H1 (cell line): ENCODE measurements around the gene C1QL1. TPM values are rescaled to one million over a fixed set of nuclear protein-coding genes. Genes with fewer than 3 reads are reported as not detected.
A peak's percentile ranks its signal among the peaks of the same experiment; 100 is the strongest.

ENCODE experiments used
- CTCF ChIA-PET: fragments of 300-600 bp; sonication (Branson Sonifier 250); formaldehyde crosslinking; loops from one replicate; lab custom pipeline; 2021; ENCODE audit not compliant: partially characterized antibody; lab: Charles Lee
- POLR2A ChIA-PET: fragments of 300-600 bp; sonication (Branson Sonifier 250); formaldehyde crosslinking; loops from one replicate; lab custom pipeline; 2021; ENCODE audit warnings: inconsistent platforms; ENCODE audit not compliant: partially characterized antibody; lab: Charles Lee
- DNase-seq, 2 experiments: peaks; one replicate each; pipeline versions ENCODE4 v3.0.0 to v3.0.0-alpha.2; 2010 to 2022; ENCODE audit warnings: low spot score in 2 of 2, low read depth in 1 of 2, mixed read lengths in 1 of 2
- FAIRE-seq: peaks from 2 replicates; lab custom pipeline; 2011; peaks lifted over from hg19 to GRCh38; lab: Jason Lieb, UNC
- H2AFZ ChIP-seq: 2 replicates; pipeline ENCODE4 v1.8.1; 2012; ENCODE audit warnings: low read length, inconsistent platforms
- H2AK5ac ChIP-seq: 2 replicates; pipeline ENCODE4 v1.6.1; 2013; ENCODE audit warnings: low read depth, low read length
- H2BK120ac ChIP-seq: replicated peaks from 2 replicates; pipeline ENCODE3; 2013; ENCODE audit warnings: low read depth, low read length, inconsistent platforms
- H2BK12ac ChIP-seq: 2 replicates; pipeline ENCODE4 v1.6.1; 2013; ENCODE audit warnings: low read depth, low read length
- H2BK15ac ChIP-seq: 2 replicates; pipeline ENCODE4 v1.6.1; 2013; ENCODE audit warnings: low read length
- H2BK20ac ChIP-seq: 2 replicates; pipeline ENCODE4 v1.6.1; 2013; ENCODE audit warnings: low read length
- H2BK5ac ChIP-seq: 2 replicates; pipeline ENCODE4 v1.6.1; 2013; ENCODE audit warnings: low read depth, low read length
- H3K14ac ChIP-seq: 2 replicates; pipeline ENCODE4 v1.6.1; 2013; ENCODE audit warnings: inconsistent platforms; ENCODE audit not compliant: insufficient read length
- H3K18ac ChIP-seq: 2 replicates; pipeline ENCODE4 v1.6.1; 2013; ENCODE audit warnings: low read length; ENCODE audit errors: extremely low read depth
- H3K23ac ChIP-seq: 2 replicates; pipeline ENCODE4 v1.6.1; 2013; ENCODE audit warnings: inconsistent platforms; ENCODE audit not compliant: insufficient read length
- H3K23me2 ChIP-seq: 2 replicates; pipeline ENCODE4 v1.6.1; 2013; ENCODE audit warnings: low read depth, low read length
- H3K27ac ChIP-seq: 2 replicates; pipeline ENCODE4 v1.6.1; 2011; ENCODE audit warnings: low read depth, low read length, inconsistent platforms
- H3K27me3 ChIP-seq, 4 experiments: replicated peaks in 1 of 4; 1 replicate in 1 of 4; 2 replicates in 3 of 4; pipeline versions ENCODE4 v1.6.1 to v1.8.1; 2011 to 2013; ENCODE audit warnings: low read length in 3 of 4, mild to moderate bottlenecking in 3 of 4, inconsistent platforms in 2 of 4, mixed read lengths in 2 of 4, moderate library complexity in 1 of 4; ENCODE audit not compliant: control insufficient read depth in 3 of 4, insufficient read depth in 3 of 4; ENCODE audit errors: extremely low read depth in 1 of 4
- H3K36me3 ChIP-seq, 4 experiments: 2 replicates each; pipeline versions ENCODE4 v1.6.1 to v1.8.1; 2011 to 2013; ENCODE audit warnings: mild to moderate bottlenecking in 4 of 4, low read length in 3 of 4, moderate library complexity in 2 of 4, control low read depth in 1 of 4, inconsistent platforms in 1 of 4; ENCODE audit not compliant: insufficient read depth in 4 of 4, control insufficient read depth in 2 of 4
- H3K4ac ChIP-seq: replicated peaks from 2 replicates; pipeline ENCODE3; 2013; ENCODE audit warnings: low read length, low read depth, mixed read lengths, inconsistent platforms; ENCODE audit not compliant: insufficient read length
- H3K4me1 ChIP-seq, 4 experiments: replicated peaks in 1 of 4; 1 replicate in 1 of 4; 2 replicates in 3 of 4; pipeline versions ENCODE4 v1.6.1 to v1.8.1; 2011 to 2013; ENCODE audit warnings: low read length in 3 of 4, inconsistent platforms in 2 of 4, mixed read lengths in 1 of 4; ENCODE audit not compliant: insufficient read depth in 4 of 4, control insufficient read depth in 3 of 4
- H3K4me2 ChIP-seq, 2 experiments: 2 replicates each; pipeline versions ENCODE4 v1.6.1 to v1.8.1; 2011 to 2013; ENCODE audit warnings: low read depth in 2 of 2, low read length in 2 of 2, control low read depth in 1 of 2, inconsistent platforms in 1 of 2, mild to moderate bottlenecking in 1 of 2; ENCODE audit not compliant: insufficient read depth in 1 of 2
- H3K4me3 ChIP-seq, 4 experiments: fragments of 200-600, 300-600 bp in 1 of 4; sonication (generic), shearing (Covaris generic), sonication (Bioruptor Twin) in 1 of 4; 2 replicates each; pipeline versions ENCODE4 v1.5.1 to v1.8.1; 2011 to 2016; ENCODE audit warnings: low read length in 4 of 4, low read depth in 3 of 4, control low read depth in 2 of 4, inconsistent platforms in 2 of 4, mild to moderate bottlenecking in 2 of 4, mixed read lengths in 1 of 4, moderate library complexity in 1 of 4; ENCODE audit not compliant: insufficient read depth in 2 of 4; ENCODE audit errors: extremely low read depth in 1 of 4
- H3K56ac ChIP-seq: replicated peaks from 2 replicates; pipeline ENCODE3; 2013; ENCODE audit warnings: low read depth, mild to moderate bottlenecking, mixed read lengths, low read length, inconsistent platforms; ENCODE audit not compliant: insufficient read length
- H3K79me1 ChIP-seq: 2 replicates; pipeline ENCODE4 v1.6.1; 2013; ENCODE audit warnings: low read depth, low read length, control low read depth
- H3K79me2 ChIP-seq, 2 experiments: 2 replicates each; pipeline versions ENCODE4 v1.6.1 to v1.8.1; 2012 to 2013; ENCODE audit warnings: low read length in 2 of 2, mild to moderate bottlenecking in 2 of 2, inconsistent platforms in 1 of 2; ENCODE audit not compliant: insufficient read depth in 2 of 2, control insufficient read depth in 1 of 2
- H3K9ac ChIP-seq, 4 experiments: replicated peaks in 1 of 4; 1 replicate in 1 of 4; 2 replicates in 3 of 4; pipeline versions ENCODE4 v1.6.1 to v1.8.1; 2011 to 2013; ENCODE audit warnings: low read depth in 3 of 4, low read length in 3 of 4, control low read depth in 2 of 4, mild to moderate bottlenecking in 2 of 4, moderate library complexity in 2 of 4, inconsistent platforms in 1 of 4; ENCODE audit errors: extremely low read depth in 1 of 4
- H3K9me3 ChIP-seq, 2 experiments: 2 replicates each; pipeline versions ENCODE4 v1.6.1 to v1.8.1; 2012 to 2013; ENCODE audit warnings: mild to moderate bottlenecking in 2 of 2, moderate library complexity in 2 of 2, control low read depth in 1 of 2, inconsistent platforms in 1 of 2, low read depth in 1 of 2, low read length in 1 of 2, mixed read lengths in 1 of 2; ENCODE audit not compliant: insufficient read depth in 2 of 2
- H4K20me1 ChIP-seq, 2 experiments: replicated peaks in 1 of 2; 2 replicates each; pipeline versions ENCODE3 to v1.8.1; 2011 to 2013; ENCODE audit warnings: inconsistent platforms in 2 of 2, low read length in 2 of 2, mild to moderate bottlenecking in 1 of 2; ENCODE audit not compliant: insufficient read depth in 2 of 2, control insufficient read depth in 1 of 2
- H4K5ac ChIP-seq: 2 replicates; pipeline ENCODE4 v1.6.1; 2013; ENCODE audit warnings: low read length, low read depth, mixed read lengths, inconsistent platforms; ENCODE audit not compliant: insufficient read length
- H4K8ac ChIP-seq: 2 replicates; pipeline ENCODE4 v1.8.0; 2013; ENCODE audit warnings: mild to moderate bottlenecking, moderate library complexity, low read length, inconsistent platforms; ENCODE audit not compliant: insufficient read depth; ENCODE audit errors: extremely low read depth
- H4K91ac ChIP-seq: replicated peaks from 2 replicates; pipeline ENCODE3; 2013; ENCODE audit warnings: low read length, mixed read lengths, inconsistent platforms; ENCODE audit not compliant: insufficient read length
- CREB1 ChIP-seq: IDR thresholded peaks from 2 replicates; pipeline ENCODE4 v1.6.1; 2012; ENCODE audit warnings: inconsistent platforms
- CTBP2 ChIP-seq: IDR thresholded peaks from 2 replicates; pipeline ENCODE4 v1.7.0; 2011; ENCODE audit warnings: borderline replicate concordance, mild to moderate bottlenecking, moderate library complexity, mixed read lengths, low read length; ENCODE audit not compliant: insufficient read depth, insufficient read length
- EZH2 ChIP-seq: fragments of 200-600 bp; sonication (generic); IDR thresholded peaks from 2 replicates; pipeline ENCODE4 v1.7.1; 2012; ENCODE audit warnings: low read depth, mild to moderate bottlenecking, moderate library complexity, low read length, inconsistent platforms; ENCODE audit not compliant: severe bottlenecking
- HDAC2 ChIP-seq, 2 experiments: fragments of 300-600 bp in 1 of 2; sonication (generic) in 1 of 2; IDR thresholded peaks; 2 replicates each; pipeline ENCODE4 v1.6.1; 2011 to 2012; ENCODE audit warnings: low read depth in 2 of 2, low read length in 2 of 2, mild to moderate bottlenecking in 2 of 2, moderate library complexity in 2 of 2, borderline replicate concordance in 1 of 2, inconsistent platforms in 1 of 2
- JUND ChIP-seq: IDR thresholded peaks from 2 replicates; pipeline ENCODE4 v1.6.1; 2011; ENCODE audit warnings: mild to moderate bottlenecking, improper control_type of control experiment, low read length
- NANOG ChIP-seq: IDR thresholded peaks from 2 replicates; pipeline ENCODE4 v1.6.1; 2011; ENCODE audit warnings: low read length, low read depth, mild to moderate bottlenecking, inconsistent platforms; ENCODE audit not compliant: insufficient read depth, poor library complexity, severe bottlenecking
- PHF8 ChIP-seq: fragments of 200-600 bp; sonication (generic); conservative IDR thresholded peaks from 2 replicates; pipeline ENCODE4 v1.7.1; 2012; ENCODE audit warnings: low read depth, mild to moderate bottlenecking, inconsistent platforms, low read length, moderate library complexity
- RNF2 ChIP-seq: fragments of 200-900, 300-1000 bp; sonication (generic); IDR thresholded peaks from 2 replicates; pipeline ENCODE4 v1.7.1; 2016; ENCODE audit warnings: borderline replicate concordance, low read depth, mild to moderate bottlenecking, antibody characterized with exemption, low read length; ENCODE audit not compliant: poor library complexity, severe bottlenecking; ENCODE audit errors: missing control alignments
- SP2 ChIP-seq: IDR thresholded peaks from 2 replicates; pipeline ENCODE4 v1.6.1; 2012; ENCODE audit warnings: mild to moderate bottlenecking, low read length, inconsistent platforms
- SUZ12 ChIP-seq: fragments of 200-600 bp; sonication (generic); IDR thresholded peaks from 2 replicates; pipeline ENCODE4 v1.6.1; 2012; ENCODE audit warnings: mild to moderate bottlenecking, inconsistent platforms, low read length, moderate library complexity, mixed read lengths
- ZNF274 ChIP-seq: IDR thresholded peaks from 2 replicates; pipeline ENCODE4 v1.7.0; 2012; ENCODE audit warnings: low read length, borderline replicate concordance; ENCODE audit errors: extremely low read depth
- WGBS, 2 experiments: shearing (Covaris generic) in 1 of 2; methylation state at CpG; one replicate each; pipeline versions ENCODE4 v1.1.6 to v1.1.7; 2013 to 2015; ENCODE audit warnings: low lambda C conversion rate in 2 of 2, mixed read lengths in 2 of 2, inconsistent platforms in 1 of 2, low coverage in 1 of 2, missing lambda C conversion rate in 1 of 2; ENCODE audit not compliant: insufficient replicate concordance in 2 of 2, insufficient coverage in 1 of 2, insufficient read length in 1 of 2; ENCODE audit errors: extremely low coverage in 1 of 2, missing lambda C conversion rate in 1 of 2; 5-methylcytosine and 5-hydroxymethylcytosine counted together
- polyA plus RNA-seq, 7 experiments: library from polyadenylated mRNA; depleted of rRNA in 3 of 7; stranded (reverse) in 5 of 7; unstranded in 2 of 7; fragments of >200 nt in 5 of 7; fragments of 200-250 nt in 2 of 7; gene quantifications; 1 replicate in 5 of 7; 2 replicates in 1 of 7; 4 replicates in 1 of 7; pipeline versions ENCODE4 v1.2.1 to v1.2.3, GENCODE V29; 2011 to 2013; ENCODE audit warnings: missing spikeins in 2 of 7, mixed read lengths in 2 of 7
- total RNA-seq: library from RNA; stranded (reverse); fragmentation: NEBNext Ultra II Directional; extraction: Animal tissue kit (Norgen Biotek cat#: 25700); gene quantifications from 2 replicates; pipeline ENCODE4 v1.2.1, GENCODE V29; 2021
- TF ChIP-seq, protein P1 (sequence below): IDR thresholded peaks from 2 replicates; pipeline ENCODE4 v1.6.1; 2011; ENCODE audit warnings: low read length, improper control_type of control experiment

C1QL1 gene
- total and polyA plus RNA-seq, 2 of the 8 experiments (the other 6 are each of a cell fraction or from before 2014, with no cell fraction given), result 7.6 to 10.5 TPM

GRCh38 chr17:44932787-44933097, 35.4 kb downstream of the C1QL1 start:
- Histone ChIP-seq H3K36me3 (peaks cover 29 to 67% (median 60%) of the 10 kb centered on the region in 4 experiments), H2BK5ac (no peak overlapping the region), H3K27ac (no peak overlapping the region), H3K79me2 (no peaks in the 10 kb centered on the region), H3K23me2 (no peaks in the 10 kb centered on the region), H2BK20ac (no peak overlapping the region), H3K56ac (no peak overlapping the region), H3K79me1 (peaks cover 2% of the 10 kb centered on the region; the same call in 1 of the 2 replicates), H3K9me3 (no peaks in the 10 kb centered on the region), H2AFZ (no peak overlapping the region), H2BK12ac (no peak overlapping the region), H2BK15ac (no peak overlapping the region), H3K9ac (no peak overlapping the region), H3K4me1 (no peaks in the 10 kb centered on the region), H3K4me2 (no peak overlapping the region), H2AK5ac (no peak overlapping the region), H3K14ac (no peak overlapping the region), H2BK120ac (no peak overlapping the region), H4K5ac (no peak overlapping the region), H3K18ac (no peak overlapping the region), H3K4me3 (no peak overlapping the region), H3K27me3 (no peaks in the 10 kb centered on the region), H3K23ac (no peak overlapping the region), H3K4ac (no peak overlapping the region), H4K91ac (no peak overlapping the region), H4K20me1 (peaks cover 0 to 13% of the 10 kb centered on the region in 2 experiments), H4K8ac (peak overlapping the region; percentile 14)
- no peak for DNase-seq
- CTCF ChIA-PET, result interaction anchor here (1.1 to 3.7 kb wide), 6 partner anchors 10 to 102 kb away, joined by 3 to 19 read pairs (median 4); partner anchors contain the start of gene KIF18B
- POLR2A ChIA-PET, result interaction anchor here (1.1 to 2.2 kb wide), 4 partner anchors 11 to 26 kb away, joined by 3 to 6 read pairs (median 4); no protein-coding TSS in a partner anchor
- no peak for FAIRE-seq
- 92% methylated on average over 6 of the region's 6 CpGs; no CpG with 5 or more reads in 1 of the 2 experiments for WGBS, 2 experiments
- TF ChIP-seq PHF8 (no peak), EZH2 (no peak), CTBP2 (no peak), JUND (no peak), RNF2 (no peak), CREB1 (no peak), SP2 (no peak), NANOG (no peak), HDAC2 (IDR thresholded peaks at IDR 0.05; ENCODE audit: borderline replicate concordance in 1 of 2, low read depth in 2 of 2, low read length in 2 of 2) (no peak), ZNF274 (no peak), SUZ12 (no peak)
- TF ChIP-seq, protein P1, sequence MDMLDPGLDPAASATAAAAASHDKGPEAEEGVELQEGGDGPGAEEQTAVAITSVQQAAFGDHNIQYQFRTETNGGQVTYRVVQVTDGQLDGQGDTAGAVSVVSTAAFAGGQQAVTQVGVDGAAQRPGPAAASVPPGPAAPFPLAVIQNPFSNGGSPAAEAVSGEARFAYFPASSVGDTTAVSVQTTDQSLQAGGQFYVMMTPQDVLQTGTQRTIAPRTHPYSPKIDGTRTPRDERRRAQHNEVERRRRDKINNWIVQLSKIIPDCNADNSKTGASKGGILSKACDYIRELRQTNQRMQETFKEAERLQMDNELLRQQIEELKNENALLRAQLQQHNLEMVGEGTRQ, result no peak
